ENCODE results near the gene TLE6.

The TLE6 gene

DNA sequence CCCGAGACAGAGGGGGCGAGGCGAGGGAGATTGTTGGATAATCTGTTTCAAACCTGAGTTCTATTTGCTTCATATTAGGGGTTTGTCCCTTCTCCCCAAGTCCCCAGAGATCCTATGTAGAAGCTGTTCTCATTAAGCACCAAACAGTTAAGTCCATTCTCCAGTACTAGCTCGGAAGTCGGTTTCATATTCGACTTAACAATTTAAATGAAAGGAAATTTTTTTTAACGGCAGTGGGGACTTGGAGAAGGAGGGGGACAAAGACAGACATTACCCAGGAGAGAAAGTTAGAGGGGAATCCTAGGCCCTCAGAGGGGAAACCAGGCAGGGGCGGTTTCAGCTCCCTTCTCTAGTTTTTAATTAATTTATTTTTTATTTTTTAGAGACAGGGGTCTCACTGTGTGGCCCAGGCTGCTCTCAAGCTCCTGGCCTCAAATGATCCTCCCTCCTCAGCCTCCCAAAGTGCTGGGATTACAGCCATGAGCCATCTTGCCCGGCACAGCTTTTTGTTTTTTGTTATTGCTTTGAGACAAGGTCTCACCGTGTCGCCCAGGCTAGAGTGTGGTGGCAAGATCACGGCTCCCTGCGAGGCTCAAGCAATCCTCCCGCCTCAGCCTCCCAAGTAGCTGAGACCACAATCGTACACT is 65.4 kb downstream of the TLE6 start:
- FAIRE-seq (no peak), DNase-seq (ENCODE audit: insufficient read length, low spot score) (no peak)
